Spleen (tissue), 11 donors: ENCODE data around the gene PHOX2B. TPM values are rescaled to one million over a fixed set of nuclear protein-coding genes. Genes with fewer than 3 reads are reported as not detected.

Source experiments
- DNase-seq: peaks from one replicate; pipeline ENCODE4 v3.0.0-alpha.2; 2020
- H3K27ac ChIP-seq, 8 donors: fragments of 200-600 bp; sonication (generic) in 7 of 8; 1 replicate in 4 of 8; 2 replicates in 4 of 8; pipeline versions ENCODE4 v1.5.0 to v1.8.0; 2016 to 2021; ENCODE audit warnings: inconsistent platforms in 4 of 8, mild to moderate bottlenecking in 4 of 8, moderate library complexity in 1 of 8
- H3K27me3 ChIP-seq, 7 donors: fragments of 200-600 bp; sonication (generic) in 6 of 7; replicated peaks in 1 of 7; 1 replicate in 4 of 7; 2 replicates in 3 of 7; pipeline versions ENCODE4 v1.5.0 to v1.8.0; 2016 to 2021; ENCODE audit warnings: inconsistent platforms in 3 of 7, mild to moderate bottlenecking in 1 of 7
- H3K36me3 ChIP-seq, 6 donors: fragments of 200-600 bp; sonication (generic) in 5 of 6; 1 replicate in 4 of 6; 2 replicates in 2 of 6; pipeline versions ENCODE4 v1.5.0 to v1.8.0; 2016 to 2021; ENCODE audit warnings: inconsistent platforms in 2 of 6
- H3K4me1 ChIP-seq, 6 donors: fragments of 200-600 bp; sonication (generic) in 5 of 6; 1 replicate in 3 of 6; 2 replicates in 3 of 6; pipeline versions ENCODE4 v1.5.0 to v1.8.0; 2016 to 2021; ENCODE audit warnings: inconsistent platforms in 3 of 6
- H3K4me3 ChIP-seq, 8 donors: fragments of 200-600 bp; sonication (generic) in 7 of 8; 1 replicate in 4 of 8; 2 replicates in 4 of 8; pipeline versions ENCODE4 v1.5.0 to v1.8.0; 2016 to 2021; ENCODE audit warnings: inconsistent platforms in 4 of 8, mild to moderate bottlenecking in 4 of 8, moderate library complexity in 2 of 8
- H3K9me3 ChIP-seq, 8 donors: fragments of 200-600 bp; sonication (generic) in 7 of 8; 1 replicate in 4 of 8; 2 replicates in 4 of 8; pipeline versions ENCODE4 v1.5.0 to v1.8.0; 2016 to 2021; ENCODE audit warnings: inconsistent platforms in 4 of 8
- CTCF ChIP-seq, 11 experiments: fragments of 200-600 bp in 7 of 11; fragments of 450-650 bp in 4 of 11; sonication (generic) in 4 of 11; IDR thresholded peaks in 8 of 11; conservative IDR thresholded peaks in 3 of 11; 1 replicate in 7 of 11; 2 replicates in 4 of 11; pipeline versions ENCODE4 v1.4.0 to v1.8.0; 2016 to 2021; ENCODE audit warnings: antibody characterized with exemption in 11 of 11, inconsistent platforms in 4 of 11, mild to moderate bottlenecking in 1 of 11
- POLR2A ChIP-seq, 3 donors: fragments of 450-650 bp; IDR thresholded peaks; one replicate each; pipeline ENCODE4 v1.5.1; 2017; ENCODE audit warnings: antibody characterized with exemption in 3 of 3, mild to moderate bottlenecking in 1 of 3
- POLR2AphosphoS5 ChIP-seq, 3 donors: sonication (generic); formaldehyde crosslinking; IDR thresholded peaks; one replicate each; pipeline ENCODE4 v1.5.1; 2017; ENCODE audit warnings: antibody characterized with exemption in 3 of 3
- WGBS, 5 donors: extraction: QIAGEN DNeasy Blood & Tissue Kit in 3 of 5; methylation state at CpG; one replicate each; pipeline versions ENCODE4 v1.1.5 to v1.1.7; 2013 to 2018; 5-methylcytosine and 5-hydroxymethylcytosine counted together
- intact Hi-C: fragments of 100-400 bp; cut with DNase I; formaldehyde crosslinking; loops from one replicate; pipeline ENCODE4 v1.15.0; 2023; ENCODE audit warnings: low total_unique reads
- polyA plus RNA-seq, 3 donors: library from polyadenylated mRNA; stranded (reverse); fragments of 200-250 nt; gene quantifications; one replicate each; pipeline ENCODE4 v1.2.1, GENCODE V29; 2013
- total RNA-seq, 7 donors: library from RNA; depleted of rRNA in 3 of 7; stranded (reverse); fragments of >200 nt in 3 of 7; fragmentation: NEBNext Ultra II Directional in 4 of 7; extraction: Animal tissue kit (Norgen Biotek cat#: 25700) in 4 of 7; gene quantifications; one replicate each; pipeline versions ENCODE4 v1.1.0 to v1.2.1, GENCODE V29; 2016 to 2021
- donor health status: healthy with polysubstance abuse.
- donor health status: DM: no; HTN: no; CAD: no; lungs with moderate emphysema.
- donor health status: DM: no; HTN: no; CAD: no.
- donor health status: Bipolar disorder and iron deficiency.
- donor health status: healthy.
- donor health status: DM: no; HTN: no; CAD: no.
- donor health status: DM: yes; HTN: yes; CAD: no.

PHOX2B gene
- total and polyA plus RNA-seq, 10 donors = 0.03 TPM; not detected in 9

- intact Hi-C loops = no loop called here
- Histone ChIP-seq H3K4me1 (no peaks in the 10 kb centered on the region), H3K4me3 (no peak overlapping the region), H3K9me3 (no peaks in the 10 kb centered on the region), H3K27me3 (peaks cover 0 to 40% (median 0%) of the 10 kb centered on the region in 7 donors), H3K27ac (no peak overlapping the region), H3K36me3 (no peaks in the 10 kb centered on the region)
- no peak for DNase-seq
- 66 to 80% (median 69%) methylated on average over 3 of the region's 3 CpGs for WGBS, 5 donors
- TF ChIP-seq POLR2A (IDR thresholded peaks at IDR 0.05) (no peak), POLR2AphosphoS5 (IDR thresholded peaks at IDR 0.05) (no peak), CTCF (IDR thresholded peaks at IDR 0.05 in 8 of 11, conservative IDR thresholded peaks at IDR 0.05 in 3 of 11) (no peak)
Observed at GRCh38 chr4:41734371-41734770, 14.2 kb downstream of the PHOX2B start.

- WGBS, 5 donors = 31 to 45% (median 39%) methylated on average over 12 of the region's 12 CpGs
- H3K9me3 ChIP-seq = peaks cover 0 to 4% (median 0%) of the 10 kb centered on the region in 8 donors
- no peaks in the 10 kb centered on the region for H3K36me3 ChIP-seq
- H3K27me3 ChIP-seq = peaks cover 0 to 26% (median 0%) of the 10 kb centered on the region in 7 donors
- no peak overlapping the region for H3K4me3 ChIP-seq
- no peak for DNase-seq
- H3K4me1 ChIP-seq = no peaks in the 10 kb centered on the region
- no peak overlapping the region for H3K27ac ChIP-seq
- intact Hi-C loops = no loop called here
- TF ChIP-seq POLR2A (IDR thresholded peaks at IDR 0.05) (no peak), CTCF (IDR thresholded peaks at IDR 0.05 in 8 of 11, conservative IDR thresholded peaks at IDR 0.05 in 3 of 11) (no peak), POLR2AphosphoS5 (IDR thresholded peaks at IDR 0.05) (no peak)
Observed at GRCh38 chr4:41731569-41732126, 16.9 kb downstream of the PHOX2B start.

GRCh38 chr4:41728573-41728913 lies 20.0 kb downstream of the PHOX2B start:
- 74 to 84% (median 77%) methylated on average over 3 of the region's 3 CpGs for WGBS, 5 donors
- DNase-seq = no peak
- intact Hi-C loops = no loop called here
- peaks cover 0 to 30% (median 18%) of the 10 kb centered on the region in 8 donors for H3K9me3 ChIP-seq
- no peak overlapping the region for H3K4me3 ChIP-seq
- peaks cover 0 to 20% (median 0%) of the 10 kb centered on the region in 7 donors for H3K27me3 ChIP-seq
- no peaks in the 10 kb centered on the region for H3K36me3 ChIP-seq
- H3K27ac ChIP-seq = no peak overlapping the region
- no peaks in the 10 kb centered on the region for H3K4me1 ChIP-seq
- TF ChIP-seq POLR2A (IDR thresholded peaks at IDR 0.05) (no peak), POLR2AphosphoS5 (IDR thresholded peaks at IDR 0.05) (no peak), CTCF (IDR thresholded peaks at IDR 0.05 in 8 of 11, conservative IDR thresholded peaks at IDR 0.05 in 3 of 11) (no peak)

GRCh38 chr4:41727861-41728572 lies 20.5 kb downstream of the PHOX2B start:
- 66 to 79% (median 70%) methylated on average over 4 of the region's 4 CpGs for WGBS, 5 donors
- intact Hi-C loops = no loop called here
- peaks cover 0 to 19% (median 0%) of the 10 kb centered on the region in 7 donors for H3K27me3 ChIP-seq

More at GRCh38 chr4:41727861-41728572, 20.5 kb downstream of the PHOX2B start:
- no peak for TF ChIP-seq POLR2AphosphoS5 (IDR thresholded peaks at IDR 0.05)
- TF ChIP-seq CTCF (IDR thresholded peaks at IDR 0.05 in 8 of 11, conservative IDR thresholded peaks at IDR 0.05 in 3 of 11) = no peak
- TF ChIP-seq POLR2A (IDR thresholded peaks at IDR 0.05) = no peak
- no peak overlapping the region for H3K27ac ChIP-seq
- H3K9me3 ChIP-seq = peaks cover 0 to 30% (median 18%) of the 10 kb centered on the region in 8 donors
- H3K4me1 ChIP-seq = no peaks in the 10 kb centered on the region
- no peak for DNase-seq
- no peaks in the 10 kb centered on the region for H3K36me3 ChIP-seq
- H3K4me3 ChIP-seq = no peak overlapping the region
